Endothelial cell of umbilical vein (primary cell): ENCODE data around the gene TNFSF4. TPM values are rescaled to one million over a fixed set of nuclear protein-coding genes. Genes with fewer than 3 reads are reported as not detected.

Experiments
- BruUV-seq: library from RNA; stranded (reverse); fragments of 400-500 nt; replicated peaks from 2 replicates; lab custom pipeline; 2021; lab: Mats Ljungman, UMichigan
- CTCF ChIA-PET: fragments of 300-600, 350-600 bp; sonication (Branson Sonifier 250); formaldehyde crosslinking; loops from one replicate; lab custom pipeline; 2021; ENCODE audit warnings: antibody characterized with exemption, inconsistent platforms; lab: Charles Lee
- POLR2A ChIA-PET: fragments of 300-600, 350-600 bp; sonication (Branson Sonifier 250); formaldehyde crosslinking; loops from one replicate; lab custom pipeline; 2021; ENCODE audit warnings: antibody characterized with exemption, inconsistent platforms; lab: Charles Lee
- DNase-seq: peaks from one replicate; pipeline ENCODE4 v3.0.0-alpha.2; 2011; ENCODE audit warnings: low read depth, low spot score
- FAIRE-seq: peaks from 2 replicates; lab custom pipeline; 2011; peaks lifted over from hg19 to GRCh38; lab: Jason Lieb, UNC
- H2AFZ ChIP-seq: 2 replicates; pipeline ENCODE4 v1.6.0; 2012; ENCODE audit warnings: low read depth, low read length, control low read depth, inconsistent platforms
- H3K27ac ChIP-seq: 2 replicates; pipeline ENCODE4 v1.5.1; 2011; ENCODE audit warnings: low read depth, mild to moderate bottlenecking, control low read depth, low read length, moderate library complexity; ENCODE audit not compliant: insufficient read depth
- H3K27me3 ChIP-seq, 2 experiments: 2 replicates each; pipeline versions ENCODE4 v1.6.0 to v1.6.1; 2011; ENCODE audit warnings: low read length in 2 of 2, mixed read lengths in 1 of 2; ENCODE audit not compliant: control insufficient read depth in 2 of 2, insufficient read depth in 2 of 2
- H3K36me3 ChIP-seq, 2 experiments: 2 replicates in 1 of 2; 3 replicates in 1 of 2; pipeline ENCODE4 v1.5.1; 2011; ENCODE audit warnings: low read length in 2 of 2, mild to moderate bottlenecking in 1 of 2, moderate library complexity in 1 of 2; ENCODE audit not compliant: control insufficient read depth in 2 of 2, insufficient read depth in 2 of 2; ENCODE audit errors: extremely low read depth in 1 of 2
- H3K4me1 ChIP-seq: 3 replicates; pipeline ENCODE4 v1.5.1; 2011; ENCODE audit warnings: mild to moderate bottlenecking, low read length; ENCODE audit not compliant: control insufficient read depth, insufficient read depth; ENCODE audit errors: extremely low read depth
- H3K4me2 ChIP-seq: 2 replicates; pipeline ENCODE4 v1.6.1; 2011; ENCODE audit warnings: low read length, control low read depth, mixed read lengths; ENCODE audit not compliant: insufficient read depth
- H3K4me3 ChIP-seq, 3 experiments: fragments of 200-600 bp in 1 of 3; sonication (generic), shearing (Covaris generic) in 1 of 3; replicated peaks in 1 of 3; 2 replicates each; pipeline ENCODE4 v1.5.1; 2011 to 2016; ENCODE audit warnings: control low read depth in 3 of 3, low read length in 3 of 3, mild to moderate bottlenecking in 2 of 3, inconsistent platforms in 1 of 3, low read depth in 1 of 3, moderate library complexity in 1 of 3; ENCODE audit not compliant: insufficient read depth in 1 of 3
- H3K79me2 ChIP-seq: 2 replicates; pipeline ENCODE4 v1.6.0; 2012; ENCODE audit warnings: low read length, inconsistent platforms; ENCODE audit not compliant: control insufficient read depth, insufficient read depth
- H3K9ac ChIP-seq: replicated peaks from 2 replicates; pipeline ENCODE3; 2011; ENCODE audit warnings: low read length, control low read depth; ENCODE audit not compliant: insufficient read depth; ENCODE audit errors: extremely low read depth
- H3K9me1 ChIP-seq: replicated peaks from 3 replicates; pipeline ENCODE4 v1.6.0; 2011; ENCODE audit warnings: mild to moderate bottlenecking, low read length; ENCODE audit not compliant: control insufficient read depth, insufficient read depth; ENCODE audit errors: extremely low read depth
- H3K9me3 ChIP-seq: replicated peaks from 2 replicates; pipeline ENCODE4 v1.5.1; 2012; ENCODE audit warnings: low read length, inconsistent platforms; ENCODE audit not compliant: control insufficient read depth, insufficient read depth
- H4K20me1 ChIP-seq: replicated peaks from 2 replicates; pipeline ENCODE3; 2011; ENCODE audit warnings: mild to moderate bottlenecking, low read length; ENCODE audit not compliant: control insufficient read depth, insufficient read depth; ENCODE audit errors: extremely low read depth
- EZH2 ChIP-seq: IDR thresholded peaks from 2 replicates; pipeline ENCODE4 v1.6.1; 2012; ENCODE audit warnings: borderline replicate concordance, low read depth, mild to moderate bottlenecking, moderate library complexity, low read length, inconsistent platforms; ENCODE audit not compliant: severe bottlenecking
- FOS ChIP-seq: IDR thresholded peaks from 2 replicates; pipeline ENCODE4 v1.6.1; 2011; ENCODE audit warnings: mild to moderate bottlenecking, low read length, moderate library complexity, borderline replicate concordance; ENCODE audit not compliant: insufficient read depth
- GATA2 ChIP-seq: IDR thresholded peaks from 2 replicates; pipeline ENCODE4 v1.7.0; 2011; ENCODE audit warnings: low read depth, mild to moderate bottlenecking, moderate library complexity, mixed read lengths, low read length; ENCODE audit not compliant: insufficient read length, insufficient read depth
- JUN ChIP-seq: IDR thresholded peaks from 2 replicates; pipeline ENCODE4 v1.6.1; 2011; ENCODE audit warnings: borderline replicate concordance, low read depth; ENCODE audit not compliant: insufficient read length, insufficient read depth
- MAX ChIP-seq: IDR thresholded peaks from 2 replicates; pipeline ENCODE4 v1.6.1; 2011; ENCODE audit not compliant: insufficient read depth, insufficient read length
- MYC ChIP-seq: IDR thresholded peaks from one replicate; pipeline ENCODE4 v1.6.1; 2011; ENCODE audit warnings: mild to moderate bottlenecking, low read depth, low read length
- POLR2A ChIP-seq: IDR thresholded peaks from 2 replicates; pipeline ENCODE4 v1.6.1; 2012; ENCODE audit warnings: low read depth, mild to moderate bottlenecking, control low read depth, low read length
- POLR2AphosphoS5 ChIP-seq: IDR thresholded peaks from 2 replicates; pipeline ENCODE4 v1.6.1; 2012; ENCODE audit warnings: low read depth, mild to moderate bottlenecking, control low read depth, low read length, moderate library complexity; ENCODE audit not compliant: insufficient read depth
- dilution Hi-C: fragments of 300-500 bp; cut with MboI; formaldehyde crosslinking; loops from one replicate; pipeline ENCODE4 v1.15.0; 2019; ENCODE audit warnings: low sequenced_read_pairs; ENCODE audit not compliant: extremely low pct_ligation_motif_present
- intact Hi-C: fragments of 100-400 bp; cut with micrococcal nuclease; formaldehyde crosslinking; loops from one replicate; pipeline ENCODE4 v1.10.0; 2022
- polyA plus RNA-seq, 4 experiments: library from polyadenylated mRNA; depleted of rRNA in 3 of 4; stranded (reverse) in 3 of 4; unstranded in 1 of 4; fragments of >200 nt; gene quantifications; 2 replicates each; pipeline versions ENCODE4 v1.2.1 to v1.2.3, GENCODE V29; 2011 to 2012; ENCODE audit warnings: missing spikeins in 1 of 4
- total RNA-seq: library from RNA; stranded (reverse); gene quantifications from 2 replicates; pipeline ENCODE4 v1.2.3, GENCODE V29; 2021
- TF ChIP-seq, protein P1 (sequence below), 2 donors: IDR thresholded peaks; 1 replicate in 1 of 2; 2 replicates in 1 of 2; pipeline ENCODE4 v1.5.1; 2011; ENCODE audit warnings: low read length in 2 of 2, mild to moderate bottlenecking in 2 of 2, moderate library complexity in 2 of 2, control low read depth in 1 of 2, inconsistent platforms in 1 of 2, low read depth in 1 of 2; ENCODE audit not compliant: insufficient read depth in 1 of 2; ENCODE audit errors: extremely low read depth in 1 of 2

Gene TNFSF4
- total and polyA plus RNA-seq, 2 donors (not counting 3 experiments of a cell fraction or from before 2014, with no cell fraction given) = 44.9 to 88.1 TPM

GRCh38 chr1:173224949-173225348 lies 17.8 kb upstream of the TNFSF4 start:
- no TSS peak for BruUV-seq
- no peaks in the 10 kb centered on the region for H3K27me3 ChIP-seq
- H3K9me3 ChIP-seq = no peaks in the 10 kb centered on the region
- no peaks in the 10 kb centered on the region for H4K20me1 ChIP-seq
- H3K36me3 ChIP-seq = no peaks in the 10 kb centered on the region
- TF ChIP-seq FOS (no peak), POLR2AphosphoS5 (no peak), POLR2A (no peak), GATA2 (no peak), EZH2 (no peak), MYC (no peak), MAX (no peak), JUN (no peak)
- TF ChIP-seq, protein P1, sequence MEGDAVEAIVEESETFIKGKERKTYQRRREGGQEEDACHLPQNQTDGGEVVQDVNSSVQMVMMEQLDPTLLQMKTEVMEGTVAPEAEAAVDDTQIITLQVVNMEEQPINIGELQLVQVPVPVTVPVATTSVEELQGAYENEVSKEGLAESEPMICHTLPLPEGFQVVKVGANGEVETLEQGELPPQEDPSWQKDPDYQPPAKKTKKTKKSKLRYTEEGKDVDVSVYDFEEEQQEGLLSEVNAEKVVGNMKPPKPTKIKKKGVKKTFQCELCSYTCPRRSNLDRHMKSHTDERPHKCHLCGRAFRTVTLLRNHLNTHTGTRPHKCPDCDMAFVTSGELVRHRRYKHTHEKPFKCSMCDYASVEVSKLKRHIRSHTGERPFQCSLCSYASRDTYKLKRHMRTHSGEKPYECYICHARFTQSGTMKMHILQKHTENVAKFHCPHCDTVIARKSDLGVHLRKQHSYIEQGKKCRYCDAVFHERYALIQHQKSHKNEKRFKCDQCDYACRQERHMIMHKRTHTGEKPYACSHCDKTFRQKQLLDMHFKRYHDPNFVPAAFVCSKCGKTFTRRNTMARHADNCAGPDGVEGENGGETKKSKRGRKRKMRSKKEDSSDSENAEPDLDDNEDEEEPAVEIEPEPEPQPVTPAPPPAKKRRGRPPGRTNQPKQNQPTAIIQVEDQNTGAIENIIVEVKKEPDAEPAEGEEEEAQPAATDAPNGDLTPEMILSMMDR (IDR thresholded peaks at IDR 0.05; ENCODE audit: extremely low read depth in 1 of 2, insufficient read depth in 1 of 2, low read depth in 1 of 2, low read length in 2 of 2) = no peak
- H3K4me2 ChIP-seq = no peak overlapping the region
- no peaks in the 10 kb centered on the region for H3K9me1 ChIP-seq
- no peaks in the 10 kb centered on the region for H3K79me2 ChIP-seq
- no peaks in the 10 kb centered on the region for H3K4me1 ChIP-seq
- H3K9ac ChIP-seq = no peak overlapping the region
- FAIRE-seq = no peak
- intact Hi-C loops (no loop called here), dilution Hi-C loops (no loop called here)
- no peak overlapping the region for H3K27ac ChIP-seq
- H3K4me3 ChIP-seq = no peak overlapping the region
- POLR2A ChIA-PET = no interaction called here
- CTCF ChIA-PET = no interaction called here
- DNase-seq = no peak
- no peak overlapping the region for H2AFZ ChIP-seq
